GM19193 (cell line): Measurements from ENCODE around the gene CSNK1A1.

ENCODE experiments used
- POLR2A ChIP-seq: IDR thresholded peaks from 4 replicates; pipeline ENCODE4 v1.6.1; 2011; ENCODE audit not compliant: insufficient read depth, insufficient read length; ENCODE audit errors: extremely low read depth

The CSNK1A1 gene

GRCh38 chr5:149514512-149514911 lies 36.7 kb downstream of the CSNK1A1 start:
- no peak for TF ChIP-seq POLR2A

- TF ChIP-seq POLR2A = no peak
Measured at GRCh38 chr5:149510136-149510535, 41.1 kb downstream of the CSNK1A1 start.

- TF ChIP-seq POLR2A = no peak
Measured at GRCh38 chr5:149504677-149505076, 46.6 kb downstream of the CSNK1A1 start.

- TF ChIP-seq POLR2A = no peak
Measured at GRCh38 chr5:149503006-149503405, 48.2 kb downstream of the CSNK1A1 start.

- TF ChIP-seq POLR2A = no peak
Measured at GRCh38 chr5:149500922-149501582, 50.2 kb downstream of the CSNK1A1 start.

- TF ChIP-seq POLR2A = no peak
Measured at GRCh38 chr5:149498724-149499336, 52.4 kb downstream of the CSNK1A1 start.

GRCh38 chr5:149497357-149497756 lies 53.9 kb downstream of the CSNK1A1 start:
- no peak for TF ChIP-seq POLR2A

- no peak for TF ChIP-seq POLR2A
Measured at GRCh38 chr5:149496917-149497316, 54.3 kb downstream of the CSNK1A1 start.

GRCh38 chr5:149496166-149496565 lies 55.1 kb downstream of the CSNK1A1 start:
- TF ChIP-seq POLR2A = no peak

- no peak for TF ChIP-seq POLR2A
Measured at GRCh38 chr5:149495673-149496072, 55.6 kb downstream of the CSNK1A1 start.

- no peak for TF ChIP-seq POLR2A
Measured at GRCh38 chr5:149493316-149493715, 57.9 kb downstream of the CSNK1A1 start.

GRCh38 chr5:149492781-149493180 lies 58.5 kb downstream of the CSNK1A1 start:
- no peak for TF ChIP-seq POLR2A

- no peak for TF ChIP-seq POLR2A
Measured at GRCh38 chr5:149490599-149491485, 60.4 kb downstream of the CSNK1A1 start.

- TF ChIP-seq POLR2A = no peak
Measured at GRCh38 chr5:149489605-149490037, 61.6 kb downstream of the CSNK1A1 start.

GRCh38 chr5:149488645-149489306 lies 62.5 kb downstream of the CSNK1A1 start:
- no peak for TF ChIP-seq POLR2A
